Measurements from ENCODE around the gene ANAPC2. TPM values are rescaled to one million over a fixed set of nuclear protein-coding genes. Genes with fewer than 3 reads are reported as not detected.

ANAPC2 gene
- total RNA-seq, 2 experiments from 2014 or later, result 34.8 to 90.4 TPM

DNA sequence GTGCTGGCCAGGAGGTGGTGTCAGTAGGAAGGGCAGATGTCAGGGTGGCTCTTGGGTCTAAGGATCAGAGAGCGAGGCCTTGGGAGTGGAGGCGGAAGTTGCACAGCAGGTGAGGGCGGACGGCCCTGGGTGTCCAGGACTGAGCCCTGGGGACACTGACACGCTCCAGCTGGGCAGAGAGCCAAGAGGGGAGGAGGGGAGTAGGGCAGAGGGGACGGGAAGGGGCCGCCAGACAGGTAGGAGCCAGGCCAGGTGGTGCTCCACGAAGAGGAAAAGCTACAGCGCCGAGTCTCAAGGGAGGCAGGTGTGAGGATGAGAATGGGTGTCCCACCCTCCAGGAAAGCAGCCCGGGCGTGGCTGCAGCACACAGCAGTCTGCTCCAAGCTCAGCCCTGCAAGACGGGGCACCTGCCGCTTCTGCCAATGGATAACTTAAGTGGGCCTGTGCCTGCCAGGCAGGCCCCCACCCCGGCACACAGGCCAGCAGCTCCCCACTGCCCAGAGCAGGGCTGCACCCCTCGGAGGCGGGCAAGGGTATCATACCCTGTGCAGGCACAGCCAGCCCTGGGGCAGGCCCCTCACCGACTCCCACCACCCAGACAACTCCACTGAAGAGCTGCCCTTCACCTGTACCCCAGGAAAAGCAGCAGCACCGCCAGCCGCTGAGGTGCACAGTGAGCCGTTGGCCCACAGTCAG is 7.3 kb upstream of the ANAPC2 start:
- no peak overlapping the region for H3K4me2 ChIP-seq (ENCODE audit: low read length)
- no peak overlapping the region for H3K27ac ChIP-seq (ENCODE audit: low read depth, low read length, poor library complexity, severe bottlenecking)
- H4K20me1 ChIP-seq (ENCODE audit: insufficient read depth, low read length), result no peaks in the 10 kb centered on the region
- DNase-seq (ENCODE audit: low spot score), result no peak
- BruUV-seq (replicated peaks), result no TSS peak
- H3K36me3 ChIP-seq (ENCODE audit: insufficient read depth, low read length), result peaks cover 9% of the 10 kb centered on the region; the same call in 1 of the 2 replicates
- H3K4me3 ChIP-seq (ENCODE audit: low read depth, low read length, poor library complexity, severe bottlenecking), result no peak overlapping the region
- H3K9me2 ChIP-seq (ENCODE audit: insufficient read depth, low read length), result no peaks in the 10 kb centered on the region
- no peaks in the 10 kb centered on the region for H3K9me3 ChIP-seq (ENCODE audit: low read length)
- CTCF ChIA-PET (ENCODE audit: unreplicated experiment), result interaction anchor here (0.5 kb wide), 2 partner anchors 28 to 543 kb away, joined by 4 to 5 read pairs; no protein-coding TSS in a partner anchor
- intact Hi-C loops (cut with micrococcal nuclease; ENCODE audit: unreplicated experiment), result no loop called here
- POLR2A ChIA-PET, result no interaction called here
- H3K4me1 ChIP-seq (ENCODE audit: insufficient read depth, low read length, poor library complexity, severe bottlenecking), result peaks cover under 1% of the 10 kb centered on the region
- no peak overlapping the region for H2AFZ ChIP-seq (ENCODE audit: low read length)
- no peaks in the 10 kb centered on the region for H3K79me2 ChIP-seq (ENCODE audit: insufficient read depth, low read depth, low read length)
- TF ChIP-seq, protein P1, sequence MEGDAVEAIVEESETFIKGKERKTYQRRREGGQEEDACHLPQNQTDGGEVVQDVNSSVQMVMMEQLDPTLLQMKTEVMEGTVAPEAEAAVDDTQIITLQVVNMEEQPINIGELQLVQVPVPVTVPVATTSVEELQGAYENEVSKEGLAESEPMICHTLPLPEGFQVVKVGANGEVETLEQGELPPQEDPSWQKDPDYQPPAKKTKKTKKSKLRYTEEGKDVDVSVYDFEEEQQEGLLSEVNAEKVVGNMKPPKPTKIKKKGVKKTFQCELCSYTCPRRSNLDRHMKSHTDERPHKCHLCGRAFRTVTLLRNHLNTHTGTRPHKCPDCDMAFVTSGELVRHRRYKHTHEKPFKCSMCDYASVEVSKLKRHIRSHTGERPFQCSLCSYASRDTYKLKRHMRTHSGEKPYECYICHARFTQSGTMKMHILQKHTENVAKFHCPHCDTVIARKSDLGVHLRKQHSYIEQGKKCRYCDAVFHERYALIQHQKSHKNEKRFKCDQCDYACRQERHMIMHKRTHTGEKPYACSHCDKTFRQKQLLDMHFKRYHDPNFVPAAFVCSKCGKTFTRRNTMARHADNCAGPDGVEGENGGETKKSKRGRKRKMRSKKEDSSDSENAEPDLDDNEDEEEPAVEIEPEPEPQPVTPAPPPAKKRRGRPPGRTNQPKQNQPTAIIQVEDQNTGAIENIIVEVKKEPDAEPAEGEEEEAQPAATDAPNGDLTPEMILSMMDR (conservative IDR thresholded peaks at IDR 0.05; ENCODE audit: low read length), result no peak
- no peak for TF ChIP-seq EZH2phosphoT487 (IDR thresholded peaks at IDR 0.05; ENCODE audit: borderline replicate concordance, low read depth, low read length)

DNA sequence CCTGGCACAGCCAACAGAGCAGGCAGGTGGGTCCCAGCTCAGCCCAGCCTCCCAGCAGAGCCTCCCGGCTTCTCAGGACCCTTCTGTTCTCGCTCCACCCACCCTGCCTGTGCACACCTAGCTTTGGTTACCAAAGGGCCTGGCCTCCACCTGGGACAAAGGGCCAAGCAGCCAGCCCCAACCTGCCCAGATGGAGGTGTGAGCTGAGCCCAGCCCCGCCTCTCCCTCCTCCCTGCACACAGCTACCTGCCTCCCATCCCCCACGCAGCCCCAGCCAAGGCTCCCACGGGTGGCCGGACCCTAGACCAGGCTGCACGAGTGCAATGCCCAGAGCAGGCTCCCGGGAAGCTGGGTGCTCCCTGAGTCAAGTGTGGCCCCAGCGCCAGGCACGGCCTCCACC is 6.5 kb upstream of the ANAPC2 start:
- TF ChIP-seq EZH2phosphoT487 (IDR thresholded peaks at IDR 0.05; ENCODE audit: borderline replicate concordance, low read depth, low read length), result no peak
- TF ChIP-seq, protein P1 (conservative IDR thresholded peaks at IDR 0.05; ENCODE audit: low read length), result no peak
- no peaks in the 10 kb centered on the region for H3K9me3 ChIP-seq (ENCODE audit: low read length)
- ChIA-PET POLR2A (no interaction called here), CTCF (ENCODE audit: unreplicated experiment) (no interaction called here)
- no peak overlapping the region for H3K4me2 ChIP-seq (ENCODE audit: low read length)
- H3K9me2 ChIP-seq (ENCODE audit: insufficient read depth, low read length), result no peaks in the 10 kb centered on the region
- intact Hi-C loops (cut with micrococcal nuclease; ENCODE audit: unreplicated experiment), result no loop called here
- H2AFZ ChIP-seq (ENCODE audit: low read length), result no peak overlapping the region
- peaks cover 17% of the 10 kb centered on the region; the same call in 1 of the 2 replicates for H3K36me3 ChIP-seq (ENCODE audit: insufficient read depth, low read length)
- H3K27ac ChIP-seq (ENCODE audit: low read depth, low read length, poor library complexity, severe bottlenecking), result no peak overlapping the region
- peaks cover 5% of the 10 kb centered on the region; the same call in 1 of the 2 replicates for H3K79me2 ChIP-seq (ENCODE audit: insufficient read depth, low read depth, low read length)
- H3K4me1 ChIP-seq (ENCODE audit: insufficient read depth, low read length, poor library complexity, severe bottlenecking), result peaks cover 8% of the 10 kb centered on the region
- H4K20me1 ChIP-seq (ENCODE audit: insufficient read depth, low read length), result no peaks in the 10 kb centered on the region
- H3K4me3 ChIP-seq (ENCODE audit: low read depth, low read length, poor library complexity, severe bottlenecking), result no peak overlapping the region
- no TSS peak for BruUV-seq (replicated peaks)
- no peak for DNase-seq (ENCODE audit: low spot score)

DNA sequence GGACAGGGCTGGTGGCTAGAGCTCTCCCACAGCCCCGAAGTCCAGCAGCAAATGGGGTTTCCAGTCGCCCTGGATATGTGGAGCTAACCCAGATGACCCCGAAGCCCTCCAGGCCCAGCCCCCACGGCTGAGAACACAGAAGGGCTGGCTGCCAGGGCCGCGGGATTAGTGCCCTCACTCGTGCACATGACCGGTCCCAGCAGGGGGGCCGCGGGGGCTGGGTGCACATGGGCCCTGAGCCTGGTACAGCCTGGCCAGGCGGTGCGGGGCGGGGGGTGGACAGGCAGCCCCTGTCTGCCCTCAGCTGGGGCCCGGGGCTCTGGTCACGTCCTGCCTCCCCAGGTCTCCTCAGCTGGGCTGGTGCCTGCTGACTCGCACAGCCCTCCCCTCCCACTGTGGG is 6.0 kb upstream of the ANAPC2 start:
- peaks cover 10% of the 10 kb centered on the region; the same call in 1 of the 2 replicates for H3K79me2 ChIP-seq (ENCODE audit: insufficient read depth, low read depth, low read length)

More for the DNA sequence above, 6.0 kb upstream of the ANAPC2 start:
- ChIA-PET POLR2A (no interaction called here), CTCF (ENCODE audit: unreplicated experiment) (interaction anchor here (0.5 kb wide), 1 partner anchor 166 kb away, joined by 3 read pairs; no protein-coding TSS in a partner anchor)
- H3K9me3 ChIP-seq (ENCODE audit: low read length), result no peaks in the 10 kb centered on the region
- BruUV-seq (replicated peaks), result no TSS peak
- H3K9me2 ChIP-seq (ENCODE audit: insufficient read depth, low read length), result no peaks in the 10 kb centered on the region
- peaks cover 12% of the 10 kb centered on the region for H3K4me1 ChIP-seq (ENCODE audit: insufficient read depth, low read length, poor library complexity, severe bottlenecking)
- H4K20me1 ChIP-seq (ENCODE audit: insufficient read depth, low read length), result no peaks in the 10 kb centered on the region
- H3K36me3 ChIP-seq (ENCODE audit: insufficient read depth, low read length), result peaks cover 20% of the 10 kb centered on the region; the same call in 1 of the 2 replicates
- H2AFZ ChIP-seq (ENCODE audit: low read length), result no peak overlapping the region
- no peak overlapping the region for H3K27ac ChIP-seq (ENCODE audit: low read depth, low read length, poor library complexity, severe bottlenecking)
- TF ChIP-seq, protein P1 (conservative IDR thresholded peaks at IDR 0.05; ENCODE audit: low read length), result no peak
- no peak for TF ChIP-seq EZH2phosphoT487 (IDR thresholded peaks at IDR 0.05; ENCODE audit: borderline replicate concordance, low read depth, low read length)
- intact Hi-C loops (cut with micrococcal nuclease; ENCODE audit: unreplicated experiment), result no loop called here
- DNase-seq (ENCODE audit: low spot score), result no peak
- no peak overlapping the region for H3K4me2 ChIP-seq (ENCODE audit: low read length)
- no peak overlapping the region for H3K4me3 ChIP-seq (ENCODE audit: low read depth, low read length, poor library complexity, severe bottlenecking)
